Spleen (tissue), 11 donors: ENCODE results near the gene DNAJA3. TPM values are rescaled to one million over a fixed set of nuclear protein-coding genes. Genes with fewer than 3 reads are reported as not detected.

Experiments used
- DNase-seq: peaks from one replicate; pipeline ENCODE4 v3.0.0-alpha.2; 2020
- H3K27ac ChIP-seq, 8 donors: fragments of 200-600 bp; sonication (generic) in 7 of 8; 1 replicate in 4 of 8; 2 replicates in 4 of 8; pipeline versions ENCODE4 v1.5.0 to v1.8.0; 2016 to 2021; ENCODE audit warnings: inconsistent platforms in 4 of 8, mild to moderate bottlenecking in 4 of 8, moderate library complexity in 1 of 8
- H3K27me3 ChIP-seq, 7 donors: fragments of 200-600 bp; sonication (generic) in 6 of 7; replicated peaks in 1 of 7; 1 replicate in 4 of 7; 2 replicates in 3 of 7; pipeline versions ENCODE4 v1.5.0 to v1.8.0; 2016 to 2021; ENCODE audit warnings: inconsistent platforms in 3 of 7, mild to moderate bottlenecking in 1 of 7
- H3K36me3 ChIP-seq, 6 donors: fragments of 200-600 bp; sonication (generic) in 5 of 6; 1 replicate in 4 of 6; 2 replicates in 2 of 6; pipeline versions ENCODE4 v1.5.0 to v1.8.0; 2016 to 2021; ENCODE audit warnings: inconsistent platforms in 2 of 6
- H3K4me1 ChIP-seq, 6 donors: fragments of 200-600 bp; sonication (generic) in 5 of 6; 1 replicate in 3 of 6; 2 replicates in 3 of 6; pipeline versions ENCODE4 v1.5.0 to v1.8.0; 2016 to 2021; ENCODE audit warnings: inconsistent platforms in 3 of 6
- H3K4me3 ChIP-seq, 8 donors: fragments of 200-600 bp; sonication (generic) in 7 of 8; 1 replicate in 4 of 8; 2 replicates in 4 of 8; pipeline versions ENCODE4 v1.5.0 to v1.8.0; 2016 to 2021; ENCODE audit warnings: inconsistent platforms in 4 of 8, mild to moderate bottlenecking in 4 of 8, moderate library complexity in 2 of 8
- H3K9me3 ChIP-seq, 8 donors: fragments of 200-600 bp; sonication (generic) in 7 of 8; 1 replicate in 4 of 8; 2 replicates in 4 of 8; pipeline versions ENCODE4 v1.5.0 to v1.8.0; 2016 to 2021; ENCODE audit warnings: inconsistent platforms in 4 of 8
- POLR2A ChIP-seq, 3 donors: fragments of 450-650 bp; IDR thresholded peaks; one replicate each; pipeline ENCODE4 v1.5.1; 2017; ENCODE audit warnings: antibody characterized with exemption in 3 of 3, mild to moderate bottlenecking in 1 of 3
- POLR2AphosphoS5 ChIP-seq, 3 donors: sonication (generic); formaldehyde crosslinking; IDR thresholded peaks; one replicate each; pipeline ENCODE4 v1.5.1; 2017; ENCODE audit warnings: antibody characterized with exemption in 3 of 3
- WGBS, 5 donors: extraction: QIAGEN DNeasy Blood & Tissue Kit in 3 of 5; methylation state at CpG; one replicate each; pipeline versions ENCODE4 v1.1.5 to v1.1.7; 2013 to 2018; 5-methylcytosine and 5-hydroxymethylcytosine counted together
- intact Hi-C: fragments of 100-400 bp; cut with DNase I; formaldehyde crosslinking; loops from one replicate; pipeline ENCODE4 v1.15.0; 2023; ENCODE audit warnings: low total_unique reads
- polyA plus RNA-seq, 3 donors: library from polyadenylated mRNA; stranded (reverse); fragments of 200-250 nt; gene quantifications; one replicate each; pipeline ENCODE4 v1.2.1, GENCODE V29; 2013
- total RNA-seq, 7 donors: library from RNA; depleted of rRNA in 3 of 7; stranded (reverse); fragments of >200 nt in 3 of 7; fragmentation: NEBNext Ultra II Directional in 4 of 7; extraction: Animal tissue kit (Norgen Biotek cat#: 25700) in 4 of 7; gene quantifications; one replicate each; pipeline versions ENCODE4 v1.1.0 to v1.2.1, GENCODE V29; 2016 to 2021
- TF ChIP-seq, protein P1 (sequence below), 11 experiments: fragments of 200-600 bp in 7 of 11; fragments of 450-650 bp in 4 of 11; sonication (generic) in 4 of 11; IDR thresholded peaks in 8 of 11; conservative IDR thresholded peaks in 3 of 11; 1 replicate in 7 of 11; 2 replicates in 4 of 11; pipeline versions ENCODE4 v1.4.0 to v1.8.0; 2016 to 2021; ENCODE audit warnings: antibody characterized with exemption in 11 of 11, inconsistent platforms in 4 of 11, mild to moderate bottlenecking in 1 of 11
- donor health status: healthy with polysubstance abuse.
- donor health status: DM: no; HTN: no; CAD: no; lungs with moderate emphysema.
- donor health status: DM: no; HTN: no; CAD: no.
- donor health status: Bipolar disorder and iron deficiency.
- donor health status: healthy.
- donor health status: DM: no; HTN: no; CAD: no.
- donor health status: DM: yes; HTN: yes; CAD: no.

DNAJA3 gene
- total and polyA plus RNA-seq, 10 donors: 16.9 to 47.6 (median 35.3) TPM

DNA sequence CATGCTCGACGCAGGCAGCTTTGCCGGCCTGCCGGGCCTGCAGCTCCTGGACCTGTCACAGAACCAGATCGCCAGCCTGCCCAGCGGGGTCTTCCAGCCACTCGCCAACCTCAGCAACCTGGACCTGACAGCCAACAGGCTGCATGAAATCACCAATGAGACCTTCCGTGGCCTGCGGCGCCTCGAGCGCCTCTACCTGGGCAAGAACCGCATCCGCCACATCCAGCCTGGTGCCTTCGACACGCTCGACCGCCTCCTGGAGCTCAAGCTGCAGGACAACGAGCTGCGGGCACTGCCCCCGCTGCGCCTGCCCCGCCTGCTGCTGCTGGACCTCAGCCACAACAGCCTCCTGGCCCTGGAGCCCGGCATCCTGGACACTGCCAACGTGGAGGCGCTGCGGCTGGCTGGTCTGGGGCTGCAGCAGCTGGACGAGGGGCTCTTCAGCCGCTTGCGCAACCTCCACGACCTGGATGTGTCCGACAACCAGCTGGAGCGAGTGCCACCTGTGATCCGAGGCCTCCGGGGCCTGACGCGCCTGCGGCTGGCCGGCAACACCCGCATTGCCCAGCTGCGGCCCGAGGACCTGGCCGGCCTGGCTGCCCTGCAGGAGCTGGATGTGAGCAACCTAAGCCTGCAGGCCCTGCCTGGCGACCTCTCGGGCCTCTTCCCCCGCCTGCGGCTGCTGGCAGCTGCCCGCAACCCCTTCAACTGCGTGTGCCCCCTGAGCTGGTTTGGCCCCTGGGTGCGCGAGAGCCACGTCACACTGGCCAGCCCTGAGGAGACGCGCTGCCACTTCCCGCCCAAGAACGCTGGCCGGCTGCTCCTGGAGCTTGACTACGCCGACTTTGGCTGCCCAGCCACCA, 44.4 kb upstream of the DNAJA3 start:
- H3K36me3 ChIP-seq: peaks cover 0 to 100% (median 65%) of the 10 kb centered on the region in 6 donors
- peak; percentile 72 for DNase-seq
- WGBS, 5 donors: 91 to 96% (median 94%) methylated on average over 33 to 59 of the region's 59 CpGs

GRCh38 chr16:4381935-4382794, 43.5 kb upstream of the DNAJA3 start:
- Histone ChIP-seq H3K4me1 (peaks cover 0 to 83% (median 26%) of the 10 kb centered on the region in 6 donors), H3K4me3 (no peak overlapping the region), H3K36me3 (peaks cover 0 to 100% (median 74%) of the 10 kb centered on the region in 6 donors), H3K27me3 (no peaks in the 10 kb centered on the region), H3K9me3 (no peaks in the 10 kb centered on the region), H3K27ac (peak overlapping the region in 3 of 8 donors; percentile 1 to 26 (median 5))
- WGBS, 5 donors: 93 to 96% (median 93%) methylated on average over 41 to 55 of the region's 55 CpGs
- TF ChIP-seq, protein P1, sequence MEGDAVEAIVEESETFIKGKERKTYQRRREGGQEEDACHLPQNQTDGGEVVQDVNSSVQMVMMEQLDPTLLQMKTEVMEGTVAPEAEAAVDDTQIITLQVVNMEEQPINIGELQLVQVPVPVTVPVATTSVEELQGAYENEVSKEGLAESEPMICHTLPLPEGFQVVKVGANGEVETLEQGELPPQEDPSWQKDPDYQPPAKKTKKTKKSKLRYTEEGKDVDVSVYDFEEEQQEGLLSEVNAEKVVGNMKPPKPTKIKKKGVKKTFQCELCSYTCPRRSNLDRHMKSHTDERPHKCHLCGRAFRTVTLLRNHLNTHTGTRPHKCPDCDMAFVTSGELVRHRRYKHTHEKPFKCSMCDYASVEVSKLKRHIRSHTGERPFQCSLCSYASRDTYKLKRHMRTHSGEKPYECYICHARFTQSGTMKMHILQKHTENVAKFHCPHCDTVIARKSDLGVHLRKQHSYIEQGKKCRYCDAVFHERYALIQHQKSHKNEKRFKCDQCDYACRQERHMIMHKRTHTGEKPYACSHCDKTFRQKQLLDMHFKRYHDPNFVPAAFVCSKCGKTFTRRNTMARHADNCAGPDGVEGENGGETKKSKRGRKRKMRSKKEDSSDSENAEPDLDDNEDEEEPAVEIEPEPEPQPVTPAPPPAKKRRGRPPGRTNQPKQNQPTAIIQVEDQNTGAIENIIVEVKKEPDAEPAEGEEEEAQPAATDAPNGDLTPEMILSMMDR (IDR thresholded peaks at IDR 0.05 in 8 of 11, conservative IDR thresholded peaks at IDR 0.05 in 3 of 11): no peak
- TF ChIP-seq POLR2AphosphoS5 (IDR thresholded peaks at IDR 0.05): peak in 1 of 3 donors; percentile 63
- no peak for DNase-seq
- intact Hi-C loops: no loop called here

More for the DNA sequence above, 44.4 kb upstream of the DNAJA3 start:
- Histone ChIP-seq H3K27ac (no peak overlapping the region), H3K27me3 (no peaks in the 10 kb centered on the region), H3K4me1 (peaks cover 0 to 83% (median 26%) of the 10 kb centered on the region in 6 donors), H3K4me3 (no peak overlapping the region), H3K9me3 (no peaks in the 10 kb centered on the region)
- intact Hi-C loops: no loop called here
- TF ChIP-seq POLR2A (IDR thresholded peaks at IDR 0.05) (no peak), POLR2AphosphoS5 (IDR thresholded peaks at IDR 0.05) (peak in 1 of 3 donors; percentile 41)
- TF ChIP-seq, protein P1 (IDR thresholded peaks at IDR 0.05 in 8 of 11, conservative IDR thresholded peaks at IDR 0.05 in 3 of 11): no peak

- Histone ChIP-seq H3K4me3 (no peak overlapping the region), H3K36me3 (peaks cover 0 to 100% (median 81%) of the 10 kb centered on the region in 6 donors), H3K27me3 (no peaks in the 10 kb centered on the region), H3K4me1 (peaks cover 0 to 83% (median 26%) of the 10 kb centered on the region in 6 donors), H3K9me3 (no peaks in the 10 kb centered on the region), H3K27ac (peak overlapping the region in 3 of 8 donors; percentile 1 to 26 (median 5))
- peak in 1 of 3 donors; percentile 48 for TF ChIP-seq POLR2AphosphoS5 (IDR thresholded peaks at IDR 0.05)
- TF ChIP-seq, protein P1 (IDR thresholded peaks at IDR 0.05 in 8 of 11, conservative IDR thresholded peaks at IDR 0.05 in 3 of 11): no peak
- no peak for TF ChIP-seq POLR2A (IDR thresholded peaks at IDR 0.05)
- intact Hi-C loops: no loop called here
- no peak for DNase-seq
- WGBS, 5 donors: 89 to 95% (median 91%) methylated on average over 19 to 21 of the region's 21 CpGs
Observed at GRCh38 chr16:4382795-4383357, 42.8 kb upstream of the DNAJA3 start.
